ENCODE measurements around the gene APOBEC2.

- TF ChIP-seq POLR2A (IDR thresholded peaks at IDR 0.05; ENCODE audit: low read length) (no peak), GATA1 (IDR thresholded peaks at IDR 0.05; ENCODE audit: low read depth, low read length) (no peak)
Measured at GRCh38 chr6:41072836-41073202, 19.8 kb downstream of the APOBEC2 start, which contains the start of gene NFYA.
